H9 (cell line): ENCODE data around the gene HOXB8. TPM values are rescaled to one million over a fixed set of nuclear protein-coding genes. Genes with fewer than 3 reads are reported as not detected.

Experiments
- DNase-seq: peaks from one replicate; pipeline ENCODE4 v3.0.0-alpha.2; 2017
- H2AFZ ChIP-seq: one replicate; pipeline ENCODE4 v1.6.1; 2013; ENCODE audit warnings: mild to moderate bottlenecking, low read length, control low read depth, moderate library complexity
- H2AK5ac ChIP-seq: 2 replicates; pipeline ENCODE4 v1.6.1; 2013; ENCODE audit warnings: low read length, control low read depth, mixed read lengths; ENCODE audit not compliant: insufficient read length
- H2BK120ac ChIP-seq: one replicate; pipeline ENCODE4 v1.6.1; 2013; ENCODE audit warnings: low read depth, mild to moderate bottlenecking, low read length, control low read depth, inconsistent platforms; ENCODE audit not compliant: poor library complexity, severe bottlenecking
- H2BK12ac ChIP-seq: 2 replicates; pipeline ENCODE4 v1.6.1; 2013; ENCODE audit warnings: low read length, control low read depth, mixed read lengths, low read depth; ENCODE audit not compliant: insufficient read length
- H2BK15ac ChIP-seq: 2 replicates; pipeline ENCODE4 v1.6.1; 2013; ENCODE audit warnings: low read depth, low read length, control low read depth
- H2BK20ac ChIP-seq: one replicate; pipeline ENCODE4 v1.6.1; 2013; ENCODE audit warnings: low read depth, mild to moderate bottlenecking, low read length, control low read depth, inconsistent platforms; ENCODE audit not compliant: poor library complexity, severe bottlenecking
- H2BK5ac ChIP-seq: 2 replicates; pipeline ENCODE4 v1.6.1; 2013; ENCODE audit warnings: low read length, control low read depth, mixed read lengths; ENCODE audit not compliant: insufficient read length
- H3K14ac ChIP-seq: 2 replicates; pipeline ENCODE4 v1.6.1; 2013; ENCODE audit warnings: low read length, control low read depth; ENCODE audit not compliant: insufficient read depth
- H3K18ac ChIP-seq: 2 replicates; pipeline ENCODE4 v1.6.1; 2013; ENCODE audit warnings: low read depth, mild to moderate bottlenecking, mixed read lengths, low read length, control low read depth; ENCODE audit not compliant: insufficient read length
- H3K23ac ChIP-seq: 2 replicates; pipeline ENCODE4 v1.6.1; 2013; ENCODE audit warnings: low read length, control low read depth, mixed read lengths, low read depth; ENCODE audit not compliant: insufficient read length
- H3K23me2 ChIP-seq: 2 replicates; pipeline ENCODE4 v1.6.1; 2013; ENCODE audit warnings: low read depth, mild to moderate bottlenecking, mixed read lengths, low read length, control low read depth; ENCODE audit not compliant: insufficient read length, poor library complexity, severe bottlenecking
- H3K27ac ChIP-seq: 2 replicates; pipeline ENCODE4 v1.5.1; 2013; ENCODE audit warnings: low read length, control low read depth, mixed read lengths, low read depth; ENCODE audit not compliant: insufficient read length
- H3K27me3 ChIP-seq: 2 replicates; pipeline ENCODE4 v1.6.1; 2013; ENCODE audit warnings: low read length, control low read depth, inconsistent platforms; ENCODE audit not compliant: insufficient read depth
- H3K4ac ChIP-seq: 2 replicates; pipeline ENCODE4 v1.6.1; 2013; ENCODE audit warnings: low read depth, mild to moderate bottlenecking, control low read depth, inconsistent platforms, low read length, moderate library complexity
- H3K4me1 ChIP-seq: 2 replicates; pipeline ENCODE4 v1.6.1; 2013; ENCODE audit warnings: low read length, control low read depth, inconsistent platforms; ENCODE audit not compliant: insufficient read depth
- H3K4me2 ChIP-seq: 2 replicates; pipeline ENCODE4 v1.6.1; 2013; ENCODE audit warnings: low read length, control low read depth, mixed read lengths; ENCODE audit not compliant: insufficient read length, insufficient read depth
- H3K56ac ChIP-seq: 2 replicates; pipeline ENCODE4 v1.6.1; 2013; ENCODE audit warnings: low read depth, mild to moderate bottlenecking, mixed read lengths, low read length, control low read depth; ENCODE audit not compliant: insufficient read length
- H3K79me1 ChIP-seq: 2 replicates; pipeline ENCODE4 v1.6.1; 2013; ENCODE audit warnings: low read depth, mild to moderate bottlenecking, moderate library complexity, low read length, control low read depth, inconsistent platforms; ENCODE audit not compliant: insufficient read depth, poor library complexity, severe bottlenecking
- H3K79me2 ChIP-seq: 2 replicates; pipeline ENCODE4 v1.6.1; 2013; ENCODE audit warnings: low read length, control low read depth, inconsistent platforms; ENCODE audit not compliant: insufficient read depth
- H3K9ac ChIP-seq: 2 replicates; pipeline ENCODE4 v1.6.1; 2013; ENCODE audit warnings: low read length, control low read depth, mixed read lengths; ENCODE audit not compliant: insufficient read length; ENCODE audit errors: extremely low read depth
- H3K9me3 ChIP-seq: one replicate; pipeline ENCODE4 v1.6.1; 2013; ENCODE audit warnings: low read depth, low read length, inconsistent platforms; ENCODE audit not compliant: control insufficient read depth
- H3T11ph ChIP-seq: one replicate; pipeline ENCODE4 v1.6.1; 2013; ENCODE audit warnings: mild to moderate bottlenecking, low read length, control low read depth, inconsistent platforms
- H4K20me1 ChIP-seq: one replicate; pipeline ENCODE4 v1.6.1; 2013; ENCODE audit not compliant: control insufficient read depth, insufficient read length, insufficient read depth
- H4K5ac ChIP-seq: 2 replicates; pipeline ENCODE4 v1.6.1; 2013; ENCODE audit warnings: low read depth, mild to moderate bottlenecking, mixed read lengths, low read length, control low read depth; ENCODE audit not compliant: insufficient read length
- H4K8ac ChIP-seq: replicated peaks from 2 replicates; pipeline ENCODE4 v1.6.1; 2013; ENCODE audit warnings: low read length, control low read depth, mixed read lengths, low read depth; ENCODE audit not compliant: insufficient read length
- H4K91ac ChIP-seq: 2 replicates; pipeline ENCODE4 v1.6.1; 2013; ENCODE audit warnings: low read depth, mild to moderate bottlenecking, moderate library complexity, mixed read lengths, low read length, control low read depth; ENCODE audit not compliant: insufficient read length
- H3K27ac Mint-ChIP-seq, 3 experiments: 2 replicates in 2 of 3; 3 replicates in 1 of 3; pipeline ENCODE4 v1.8.0; 2020 to 2021; ENCODE audit warnings: mixed read lengths in 3 of 3, mild to moderate bottlenecking in 1 of 3, moderate library complexity in 1 of 3
- H3K27me3 Mint-ChIP-seq: 2 replicates; pipeline ENCODE4 v1.8.0; 2021; ENCODE audit warnings: low read depth, mild to moderate bottlenecking, moderate library complexity, mixed read lengths
- H3K36me3 Mint-ChIP-seq, 3 experiments: 2 replicates in 2 of 3; 3 replicates in 1 of 3; pipeline ENCODE4 v1.8.0; 2020 to 2021; ENCODE audit warnings: low read depth in 3 of 3, mixed read lengths in 3 of 3; ENCODE audit not compliant: insufficient read depth in 1 of 3
- H3K4me1 Mint-ChIP-seq, 2 experiments: 2 replicates each; pipeline ENCODE4 v1.8.0; 2020; ENCODE audit warnings: mixed read lengths in 2 of 2
- H3K4me3 Mint-ChIP-seq, 2 experiments: 2 replicates in 1 of 2; 3 replicates in 1 of 2; pipeline ENCODE4 v1.8.0; 2020 to 2021; ENCODE audit warnings: mild to moderate bottlenecking in 2 of 2, mixed read lengths in 2 of 2, moderate library complexity in 1 of 2
- H3K9me3 Mint-ChIP-seq, 2 experiments: 2 replicates in 1 of 2; 3 replicates in 1 of 2; pipeline ENCODE4 v1.8.0; 2020; ENCODE audit warnings: mild to moderate bottlenecking in 2 of 2, mixed read lengths in 2 of 2, moderate library complexity in 1 of 2
- CTCF ChIP-seq: fragments of 200-600 bp; sonication (generic); conservative IDR thresholded peaks from 3 replicates; pipeline ENCODE4 v1.8.0; 2021; ENCODE audit warnings: antibody characterized with exemption, mild to moderate bottlenecking
- WGBS: extraction: QIAGEN DNeasy Blood & Tissue Kit; methylation state at CpG from one replicate; pipeline ENCODE4 v1.1.7; 2013; ENCODE audit warnings: missing lambda C conversion rate, low lambda C conversion rate, mixed read lengths; ENCODE audit not compliant: insufficient read length; ENCODE audit errors: extremely low coverage; 5-methylcytosine and 5-hydroxymethylcytosine counted together
- total RNA-seq: library from RNA; stranded (reverse); gene quantifications from 2 replicates; pipeline ENCODE4 v1.2.1, GENCODE V29; 2021

Gene HOXB8
- total RNA-seq, 1 experiment from 2014 or later: not detected

GRCh38 chr17:48624118-48624517 is 9.0 kb upstream of the HOXB8 start:
- H3K27me3 Mint-ChIP-seq: peaks cover 100% of the 10 kb centered on the region
- H3K27me3 ChIP-seq: peaks cover 99% of the 10 kb centered on the region
- no CpG with 5 or more reads among the region's 5 CpGs for WGBS

More at GRCh38 chr17:48624118-48624517, 9.0 kb upstream of the HOXB8 start:
- Histone ChIP-seq H4K20me1 (no peaks in the 10 kb centered on the region), H3K9me3 (no peaks in the 10 kb centered on the region), H3K27ac (no peak overlapping the region), H3T11ph (no peak overlapping the region), H3K9ac (no peak overlapping the region), H2BK20ac (no peak overlapping the region), H4K91ac (no peak overlapping the region), H2BK15ac (no peak overlapping the region), H3K4ac (no peak overlapping the region), H3K18ac (no peak overlapping the region), H2AFZ (no peak overlapping the region), H3K14ac (no peak overlapping the region), H2BK12ac (no peak overlapping the region), H2AK5ac (no peak overlapping the region), H3K79me1 (no peaks in the 10 kb centered on the region), H3K23ac (no peak overlapping the region), H2BK5ac (no peak overlapping the region), H3K4me2 (no peak overlapping the region), H3K79me2 (no peaks in the 10 kb centered on the region), H3K4me1 (no peaks in the 10 kb centered on the region; the same call in 1 of the 2 replicates), H4K8ac (no peak overlapping the region), H4K5ac (no peak overlapping the region), H2BK120ac (no peak overlapping the region), H3K23me2 (peaks cover 5% of the 10 kb centered on the region), H3K56ac (no peak overlapping the region)
- Mint-ChIP-seq H3K27ac (no peak overlapping the region), H3K9me3 (peaks cover 3 to 14% of the 10 kb centered on the region in 2 experiments; a peak in 2 of 5 replicates), H3K4me3 (no peak overlapping the region), H3K4me1 (peaks cover 7 to 17% of the 10 kb centered on the region in 2 experiments), H3K36me3 (peaks cover 0 to 2% (median 0%) of the 10 kb centered on the region in 3 experiments; a peak in 1 of 7 replicates)
- DNase-seq: no peak
- no peak for TF ChIP-seq CTCF
